GM13976 (cell line): ENCODE measurements around the gene TET1.

Experiments used
- DNase-seq: peaks from one replicate; pipeline ENCODE4 v3.0.0; 2012; ENCODE audit warnings: low spot score
- CTCF ChIP-seq: IDR thresholded peaks from 2 replicates; pipeline ENCODE4 v1.5.1; 2012; ENCODE audit warnings: borderline replicate concordance, mild to moderate bottlenecking; ENCODE audit not compliant: insufficient read depth; ENCODE audit errors: extremely low read depth, missing control alignments, control extremely low read depth
- in situ Hi-C: fragments of 300-500 bp; cut with MboI; formaldehyde crosslinking; loops from one replicate; pipeline ENCODE4 v1.12.0; 2022; ENCODE audit warnings: low sequenced_read_pairs, mixed read lengths, inconsistent platforms; ENCODE audit not compliant: unreplicated experiment

The TET1 gene

GRCh38 chr10:68666280-68666760 is 106.2 kb downstream of the TET1 start:
- TF ChIP-seq CTCF, result no peak
- in situ Hi-C loops, result no loop called here
- no peak for DNase-seq

GRCh38 chr10:68668231-68668630 is 108.1 kb downstream of the TET1 start:
- no peak for TF ChIP-seq CTCF
- in situ Hi-C loops, result no loop called here
- no peak for DNase-seq

GRCh38 chr10:68668972-68669371 is 108.8 kb downstream of the TET1 start:
- DNase-seq, result no peak
- TF ChIP-seq CTCF, result no peak
- in situ Hi-C loops, result no loop called here

GRCh38 chr10:68684413-68684812 is 124.3 kb downstream of the TET1 start:
- no peak for TF ChIP-seq CTCF
- peak; percentile 64 for DNase-seq
- in situ Hi-C loops, result no loop called here

GRCh38 chr10:68696018-68696417 is 135.9 kb downstream of the TET1 start:
- TF ChIP-seq CTCF, result no peak
- in situ Hi-C loops, result no loop called here
- no peak for DNase-seq

GRCh38 chr10:68697106-68697505 is 137.0 kb downstream of the TET1 start:
- in situ Hi-C loops, result no loop called here
- no peak for TF ChIP-seq CTCF
- DNase-seq, result no peak

GRCh38 chr10:68700197-68700596 is 140.1 kb downstream of the TET1 start:
- in situ Hi-C loops, result no loop called here
- no peak for DNase-seq
- TF ChIP-seq CTCF, result no peak
